GM20000 (cell line): Measurements from ENCODE around the gene JPH2.
"Not testable (repeated sequence)": the region's sequence is repeated elsewhere in the genome, so short reads cannot be mapped to it uniquely, and the experiment has no call there.

Experiments used
- DNase-seq: peaks from one replicate; pipeline ENCODE4 v3.0.0; 2012; ENCODE audit warnings: low spot score
- CTCF ChIP-seq: IDR thresholded peaks from 2 replicates; pipeline ENCODE4 v1.5.1; 2012; ENCODE audit warnings: mild to moderate bottlenecking, control low read depth; ENCODE audit errors: extremely low read depth, missing control alignments

The JPH2 gene

GRCh38 chr20:44196271-44196670 lies 9.3 kb upstream of the JPH2 start:
- no peak for TF ChIP-seq CTCF

GRCh38 chr20:44195605-44196004 lies 8.6 kb upstream of the JPH2 start:
- no peak for TF ChIP-seq CTCF
- DNase-seq, result no peak

More at GRCh38 chr20:44196271-44196670, 9.3 kb upstream of the JPH2 start:
- no peak for DNase-seq

GRCh38 chr20:44193801-44194200 lies 6.8 kb upstream of the JPH2 start:
- TF ChIP-seq CTCF, result no peak
- DNase-seq, result no peak

GRCh38 chr20:44191640-44192039 lies 4.7 kb upstream of the JPH2 start:
- DNase-seq, result not testable (repeated sequence)

- TF ChIP-seq CTCF, result peak; percentile 68
- peak; percentile 71 for DNase-seq
Measured at GRCh38 chr20:44190197-44190852, 3.3 kb upstream of the JPH2 start.

GRCh38 chr20:44188752-44189151 lies 1.8 kb upstream of the JPH2 start:
- DNase-seq, result no peak
- TF ChIP-seq CTCF, result no peak

GRCh38 chr20:44187772-44188709 lies 1.1 kb upstream of the JPH2 start:
- TF ChIP-seq CTCF, result no peak
- no peak for DNase-seq

- no peak for DNase-seq
- no peak for TF ChIP-seq CTCF
Measured at GRCh38 chr20:44186674-44187053, 324 bp downstream of the JPH2 start.
